PFSK-1 (cell line): ENCODE measurements around the gene KCNJ5.

Experiments
- FOXP2 ChIP-seq: optimal IDR thresholded peaks from 2 replicates; pipeline ENCODE3; 2011; ENCODE audit warnings: borderline replicate concordance, control low read depth, inconsistent platforms; ENCODE audit not compliant: insufficient read depth; ENCODE audit errors: extremely low read length, extremely low read depth
- POLR2AphosphoS5 ChIP-seq: IDR thresholded peaks from 2 replicates; pipeline ENCODE4 v1.6.1; 2012; ENCODE audit warnings: low read depth, mild to moderate bottlenecking, control low read depth, low read length, moderate library complexity
- SIN3A ChIP-seq: IDR thresholded peaks from 2 replicates; pipeline ENCODE4 v1.6.1; 2012; ENCODE audit warnings: mild to moderate bottlenecking, low read length, moderate library complexity, borderline replicate concordance; ENCODE audit not compliant: insufficient read depth
- TAF1 ChIP-seq: IDR thresholded peaks from 2 replicates; pipeline ENCODE4 v1.6.1; 2012; ENCODE audit warnings: low read length, control low read depth, borderline replicate concordance; ENCODE audit not compliant: insufficient read depth
- TF ChIP-seq, protein P1 (sequence below), 2 experiments: IDR thresholded peaks; 2 replicates each; pipeline versions ENCODE4 v1.6.1 to v1.8.0; 2011 to 2012; ENCODE audit warnings: low read depth in 2 of 2, low read length in 2 of 2, control low read depth in 1 of 2, inconsistent platforms in 1 of 2, mild to moderate bottlenecking in 1 of 2, moderate library complexity in 1 of 2; ENCODE audit not compliant: insufficient read depth in 1 of 2

The KCNJ5 gene

DNA sequence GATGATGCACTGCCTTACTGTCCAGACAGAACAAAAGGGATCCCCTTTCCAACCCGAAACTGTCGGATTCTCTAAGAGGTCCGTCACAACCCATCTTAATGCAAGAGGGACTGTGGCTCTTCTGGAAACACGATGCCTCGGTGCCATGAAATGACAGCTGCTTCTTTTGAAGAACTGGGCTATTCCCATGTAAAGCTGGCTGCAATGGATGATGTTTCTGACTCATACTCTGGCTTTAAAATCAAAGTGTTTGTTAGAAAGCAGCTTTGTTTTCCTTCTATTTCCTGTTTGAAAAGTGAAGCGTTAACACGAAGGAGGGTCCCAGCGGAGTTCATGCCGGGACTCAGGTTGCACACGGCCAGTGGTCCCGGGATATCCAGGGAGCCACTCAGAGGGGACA lies 48.4 kb downstream of the KCNJ5 start:
- no peak for TF ChIP-seq FOXP2
- TF ChIP-seq, protein P1, sequence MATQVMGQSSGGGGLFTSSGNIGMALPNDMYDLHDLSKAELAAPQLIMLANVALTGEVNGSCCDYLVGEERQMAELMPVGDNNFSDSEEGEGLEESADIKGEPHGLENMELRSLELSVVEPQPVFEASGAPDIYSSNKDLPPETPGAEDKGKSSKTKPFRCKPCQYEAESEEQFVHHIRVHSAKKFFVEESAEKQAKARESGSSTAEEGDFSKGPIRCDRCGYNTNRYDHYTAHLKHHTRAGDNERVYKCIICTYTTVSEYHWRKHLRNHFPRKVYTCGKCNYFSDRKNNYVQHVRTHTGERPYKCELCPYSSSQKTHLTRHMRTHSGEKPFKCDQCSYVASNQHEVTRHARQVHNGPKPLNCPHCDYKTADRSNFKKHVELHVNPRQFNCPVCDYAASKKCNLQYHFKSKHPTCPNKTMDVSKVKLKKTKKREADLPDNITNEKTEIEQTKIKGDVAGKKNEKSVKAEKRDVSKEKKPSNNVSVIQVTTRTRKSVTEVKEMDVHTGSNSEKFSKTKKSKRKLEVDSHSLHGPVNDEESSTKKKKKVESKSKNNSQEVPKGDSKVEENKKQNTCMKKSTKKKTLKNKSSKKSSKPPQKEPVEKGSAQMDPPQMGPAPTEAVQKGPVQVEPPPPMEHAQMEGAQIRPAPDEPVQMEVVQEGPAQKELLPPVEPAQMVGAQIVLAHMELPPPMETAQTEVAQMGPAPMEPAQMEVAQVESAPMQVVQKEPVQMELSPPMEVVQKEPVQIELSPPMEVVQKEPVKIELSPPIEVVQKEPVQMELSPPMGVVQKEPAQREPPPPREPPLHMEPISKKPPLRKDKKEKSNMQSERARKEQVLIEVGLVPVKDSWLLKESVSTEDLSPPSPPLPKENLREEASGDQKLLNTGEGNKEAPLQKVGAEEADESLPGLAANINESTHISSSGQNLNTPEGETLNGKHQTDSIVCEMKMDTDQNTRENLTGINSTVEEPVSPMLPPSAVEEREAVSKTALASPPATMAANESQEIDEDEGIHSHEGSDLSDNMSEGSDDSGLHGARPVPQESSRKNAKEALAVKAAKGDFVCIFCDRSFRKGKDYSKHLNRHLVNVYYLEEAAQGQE (IDR thresholded peaks at IDR 0.05; ENCODE audit: insufficient read depth in 1 of 2, low read depth in 2 of 2, low read length in 2 of 2), result no peak

DNA sequence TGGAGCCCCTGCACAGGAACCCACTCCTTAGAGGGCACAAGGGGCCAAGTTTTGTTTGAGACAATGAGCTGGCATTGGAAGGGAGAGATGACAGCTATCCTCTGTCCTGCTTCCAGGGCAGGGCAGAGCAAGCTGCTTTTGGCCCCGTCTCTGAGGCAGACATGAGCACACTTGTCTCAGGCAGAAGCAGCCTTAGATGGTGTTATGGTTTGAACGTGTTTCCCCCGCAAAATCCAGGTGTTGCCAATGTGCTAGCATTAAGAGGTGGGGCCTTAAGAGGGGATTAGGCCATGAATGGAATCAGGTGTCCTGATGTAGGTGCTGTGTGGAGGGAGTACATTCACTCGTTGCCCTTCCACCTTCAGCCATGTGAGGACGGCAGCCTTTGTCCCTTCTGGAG lies 49.0 kb downstream of the KCNJ5 start:
- TF ChIP-seq TAF1 (no peak), SIN3A (no peak), FOXP2 (no peak)

DNA sequence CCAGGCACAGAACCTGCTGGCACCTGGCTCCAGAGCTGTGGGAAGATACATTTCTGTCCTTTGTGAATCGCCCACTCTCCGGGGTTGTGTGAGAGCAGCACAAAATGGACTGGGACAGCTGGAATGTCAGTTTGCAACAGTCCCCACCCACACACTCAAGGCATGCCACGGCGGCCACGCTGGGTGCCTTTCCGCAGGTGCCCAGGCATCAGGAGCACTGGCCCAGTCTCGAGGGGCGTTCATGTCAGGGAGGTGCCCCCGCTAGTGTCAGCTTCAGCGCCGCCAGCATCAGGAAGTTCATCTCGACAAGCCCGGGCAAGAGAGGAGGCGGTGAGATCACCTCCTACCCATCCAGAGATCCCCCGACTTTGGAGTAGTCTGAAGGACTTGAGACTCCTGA lies 49.4 kb downstream of the KCNJ5 start:
- TF ChIP-seq POLR2AphosphoS5 (no peak), SIN3A (no peak), TAF1 (no peak)

DNA sequence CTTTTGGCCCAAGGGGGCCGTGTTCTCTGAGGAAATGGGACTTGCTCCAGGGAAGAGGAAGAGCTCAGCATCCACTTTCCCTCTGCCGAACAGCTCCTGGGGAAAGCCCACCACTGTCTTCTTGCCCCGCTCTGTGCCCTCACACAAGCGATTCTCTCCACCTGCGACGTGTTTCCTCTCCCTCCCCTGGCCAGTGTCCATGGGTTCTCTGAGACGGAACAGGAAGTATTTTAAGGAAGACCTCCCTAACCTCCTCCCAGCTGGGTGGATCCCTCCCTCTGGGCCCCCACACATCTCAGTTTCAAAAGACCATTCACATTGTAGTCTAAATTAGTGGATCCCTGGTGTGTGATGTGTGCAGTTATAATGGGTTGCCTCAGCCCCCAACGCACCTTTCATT lies 50.0 kb downstream of the KCNJ5 start:
- TF ChIP-seq, protein P1 (IDR thresholded peaks at IDR 0.05; ENCODE audit: insufficient read depth in 1 of 2, low read depth in 2 of 2, low read length in 2 of 2), result no peak
- TF ChIP-seq POLR2AphosphoS5 (no peak), SIN3A (no peak), TAF1 (no peak), FOXP2 (no peak)

DNA sequence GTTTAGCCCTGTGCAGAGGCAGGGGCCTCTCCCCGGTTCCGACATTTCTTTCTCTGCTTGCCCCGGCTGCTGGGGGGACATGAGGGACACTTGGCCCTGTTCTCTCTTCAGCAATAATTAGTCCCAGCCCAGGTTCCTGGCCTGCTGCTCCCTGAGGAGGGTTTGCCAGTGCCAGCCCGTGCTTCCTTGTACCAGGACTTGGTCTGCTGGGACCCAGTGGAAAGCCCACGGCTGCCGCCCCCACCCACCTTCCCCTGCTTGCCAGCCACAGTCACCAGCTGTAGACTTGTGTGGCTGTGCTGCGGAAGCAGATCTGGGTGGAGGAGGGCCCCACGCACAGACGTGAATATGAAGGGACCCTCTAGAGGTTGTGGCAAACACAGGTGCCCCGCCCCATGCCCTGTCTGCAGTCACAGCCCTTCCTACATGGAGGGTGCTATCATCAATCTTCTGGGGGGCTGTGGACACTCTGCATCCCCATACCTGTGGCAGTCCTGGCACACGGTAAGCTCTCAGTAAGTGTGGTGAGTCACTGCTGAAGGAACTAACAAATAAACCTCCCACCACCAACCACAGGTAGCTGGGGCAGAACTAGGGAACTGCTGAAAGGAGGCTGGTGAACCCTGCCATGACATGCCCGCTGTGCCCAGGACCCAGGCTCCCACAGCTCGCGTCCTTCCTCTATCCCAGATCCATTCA lies 50.6 kb downstream of the KCNJ5 start:
- TF ChIP-seq, protein P1 (IDR thresholded peaks at IDR 0.05; ENCODE audit: insufficient read depth in 1 of 2, low read depth in 2 of 2, low read length in 2 of 2), result no peak
- TF ChIP-seq TAF1, result no peak
- no peak for TF ChIP-seq FOXP2
- no peak for TF ChIP-seq SIN3A
- no peak for TF ChIP-seq POLR2AphosphoS5

DNA sequence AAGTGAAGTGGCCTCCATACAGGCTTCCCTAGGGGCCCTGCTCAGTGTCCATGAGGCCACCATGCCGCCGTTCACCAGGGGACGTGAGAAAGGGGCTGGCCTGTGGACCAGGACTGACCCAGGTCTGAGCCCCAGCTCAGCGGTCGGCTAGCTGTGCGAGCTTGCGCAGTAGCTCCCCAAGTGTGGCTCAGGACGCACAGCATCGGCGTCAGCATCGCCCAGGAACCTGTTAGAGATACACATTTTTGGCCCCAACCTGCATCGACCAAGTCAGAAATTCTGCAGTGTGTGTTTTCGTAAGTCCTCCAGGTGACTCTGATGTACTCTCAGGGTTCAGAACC lies 51.1 kb downstream of the KCNJ5 start:
- TF ChIP-seq SIN3A (no peak), FOXP2 (no peak), TAF1 (no peak), POLR2AphosphoS5 (no peak)
- TF ChIP-seq, protein P1 (IDR thresholded peaks at IDR 0.05; ENCODE audit: insufficient read depth in 1 of 2, low read depth in 2 of 2, low read length in 2 of 2), result no peak
